H1 (cell line): ENCODE results near the gene RPGR. TPM values are rescaled to one million over a fixed set of nuclear protein-coding genes. Genes with fewer than 3 reads are reported as not detected.
A peak's percentile ranks its signal among the peaks of the same experiment; 100 is the strongest.

Experiments used
- CTCF ChIA-PET: fragments of 300-600 bp; sonication (Branson Sonifier 250); formaldehyde crosslinking; loops from one replicate; lab custom pipeline; 2021; ENCODE audit not compliant: partially characterized antibody; lab: Charles Lee
- POLR2A ChIA-PET: fragments of 300-600 bp; sonication (Branson Sonifier 250); formaldehyde crosslinking; loops from one replicate; lab custom pipeline; 2021; ENCODE audit warnings: inconsistent platforms; ENCODE audit not compliant: partially characterized antibody; lab: Charles Lee
- DNase-seq, 2 experiments: peaks; one replicate each; pipeline versions ENCODE4 v3.0.0 to v3.0.0-alpha.2; 2010 to 2022; ENCODE audit warnings: low spot score in 2 of 2, low read depth in 1 of 2, mixed read lengths in 1 of 2
- FAIRE-seq: peaks from 2 replicates; lab custom pipeline; 2011; peaks lifted over from hg19 to GRCh38; lab: Jason Lieb, UNC
- H2AFZ ChIP-seq: 2 replicates; pipeline ENCODE4 v1.8.1; 2012; ENCODE audit warnings: low read length, inconsistent platforms
- H2AK5ac ChIP-seq: 2 replicates; pipeline ENCODE4 v1.6.1; 2013; ENCODE audit warnings: low read depth, low read length
- H2BK120ac ChIP-seq: replicated peaks from 2 replicates; pipeline ENCODE3; 2013; ENCODE audit warnings: low read depth, low read length, inconsistent platforms
- H2BK12ac ChIP-seq: 2 replicates; pipeline ENCODE4 v1.6.1; 2013; ENCODE audit warnings: low read depth, low read length
- H2BK15ac ChIP-seq: 2 replicates; pipeline ENCODE4 v1.6.1; 2013; ENCODE audit warnings: low read length
- H2BK20ac ChIP-seq: 2 replicates; pipeline ENCODE4 v1.6.1; 2013; ENCODE audit warnings: low read length
- H2BK5ac ChIP-seq: 2 replicates; pipeline ENCODE4 v1.6.1; 2013; ENCODE audit warnings: low read depth, low read length
- H3K14ac ChIP-seq: 2 replicates; pipeline ENCODE4 v1.6.1; 2013; ENCODE audit warnings: inconsistent platforms; ENCODE audit not compliant: insufficient read length
- H3K18ac ChIP-seq: 2 replicates; pipeline ENCODE4 v1.6.1; 2013; ENCODE audit warnings: low read length; ENCODE audit errors: extremely low read depth
- H3K23ac ChIP-seq: 2 replicates; pipeline ENCODE4 v1.6.1; 2013; ENCODE audit warnings: inconsistent platforms; ENCODE audit not compliant: insufficient read length
- H3K23me2 ChIP-seq: 2 replicates; pipeline ENCODE4 v1.6.1; 2013; ENCODE audit warnings: low read depth, low read length
- H3K27ac ChIP-seq: 2 replicates; pipeline ENCODE4 v1.6.1; 2011; ENCODE audit warnings: low read depth, low read length, inconsistent platforms
- H3K27me3 ChIP-seq, 4 experiments: replicated peaks in 1 of 4; 1 replicate in 1 of 4; 2 replicates in 3 of 4; pipeline versions ENCODE4 v1.6.1 to v1.8.1; 2011 to 2013; ENCODE audit warnings: low read length in 3 of 4, mild to moderate bottlenecking in 3 of 4, inconsistent platforms in 2 of 4, mixed read lengths in 2 of 4, moderate library complexity in 1 of 4; ENCODE audit not compliant: control insufficient read depth in 3 of 4, insufficient read depth in 3 of 4; ENCODE audit errors: extremely low read depth in 1 of 4
- H3K36me3 ChIP-seq, 4 experiments: 2 replicates each; pipeline versions ENCODE4 v1.6.1 to v1.8.1; 2011 to 2013; ENCODE audit warnings: mild to moderate bottlenecking in 4 of 4, low read length in 3 of 4, moderate library complexity in 2 of 4, control low read depth in 1 of 4, inconsistent platforms in 1 of 4; ENCODE audit not compliant: insufficient read depth in 4 of 4, control insufficient read depth in 2 of 4
- H3K4ac ChIP-seq: replicated peaks from 2 replicates; pipeline ENCODE3; 2013; ENCODE audit warnings: low read length, low read depth, mixed read lengths, inconsistent platforms; ENCODE audit not compliant: insufficient read length
- H3K4me1 ChIP-seq, 4 experiments: replicated peaks in 1 of 4; 1 replicate in 1 of 4; 2 replicates in 3 of 4; pipeline versions ENCODE4 v1.6.1 to v1.8.1; 2011 to 2013; ENCODE audit warnings: low read length in 3 of 4, inconsistent platforms in 2 of 4, mixed read lengths in 1 of 4; ENCODE audit not compliant: insufficient read depth in 4 of 4, control insufficient read depth in 3 of 4
- H3K4me2 ChIP-seq, 2 experiments: 2 replicates each; pipeline versions ENCODE4 v1.6.1 to v1.8.1; 2011 to 2013; ENCODE audit warnings: low read depth in 2 of 2, low read length in 2 of 2, control low read depth in 1 of 2, inconsistent platforms in 1 of 2, mild to moderate bottlenecking in 1 of 2; ENCODE audit not compliant: insufficient read depth in 1 of 2
- H3K4me3 ChIP-seq, 4 experiments: fragments of 200-600, 300-600 bp in 1 of 4; sonication (generic), shearing (Covaris generic), sonication (Bioruptor Twin) in 1 of 4; 2 replicates each; pipeline versions ENCODE4 v1.5.1 to v1.8.1; 2011 to 2016; ENCODE audit warnings: low read length in 4 of 4, low read depth in 3 of 4, control low read depth in 2 of 4, inconsistent platforms in 2 of 4, mild to moderate bottlenecking in 2 of 4, mixed read lengths in 1 of 4, moderate library complexity in 1 of 4; ENCODE audit not compliant: insufficient read depth in 2 of 4; ENCODE audit errors: extremely low read depth in 1 of 4
- H3K56ac ChIP-seq: replicated peaks from 2 replicates; pipeline ENCODE3; 2013; ENCODE audit warnings: low read depth, mild to moderate bottlenecking, mixed read lengths, low read length, inconsistent platforms; ENCODE audit not compliant: insufficient read length
- H3K79me1 ChIP-seq: 2 replicates; pipeline ENCODE4 v1.6.1; 2013; ENCODE audit warnings: low read depth, low read length, control low read depth
- H3K79me2 ChIP-seq, 2 experiments: 2 replicates each; pipeline versions ENCODE4 v1.6.1 to v1.8.1; 2012 to 2013; ENCODE audit warnings: low read length in 2 of 2, mild to moderate bottlenecking in 2 of 2, inconsistent platforms in 1 of 2; ENCODE audit not compliant: insufficient read depth in 2 of 2, control insufficient read depth in 1 of 2
- H3K9ac ChIP-seq, 4 experiments: replicated peaks in 1 of 4; 1 replicate in 1 of 4; 2 replicates in 3 of 4; pipeline versions ENCODE4 v1.6.1 to v1.8.1; 2011 to 2013; ENCODE audit warnings: low read depth in 3 of 4, low read length in 3 of 4, control low read depth in 2 of 4, mild to moderate bottlenecking in 2 of 4, moderate library complexity in 2 of 4, inconsistent platforms in 1 of 4; ENCODE audit errors: extremely low read depth in 1 of 4
- H3K9me3 ChIP-seq, 2 experiments: 2 replicates each; pipeline versions ENCODE4 v1.6.1 to v1.8.1; 2012 to 2013; ENCODE audit warnings: mild to moderate bottlenecking in 2 of 2, moderate library complexity in 2 of 2, control low read depth in 1 of 2, inconsistent platforms in 1 of 2, low read depth in 1 of 2, low read length in 1 of 2, mixed read lengths in 1 of 2; ENCODE audit not compliant: insufficient read depth in 2 of 2
- H4K20me1 ChIP-seq, 2 experiments: replicated peaks in 1 of 2; 2 replicates each; pipeline versions ENCODE3 to v1.8.1; 2011 to 2013; ENCODE audit warnings: inconsistent platforms in 2 of 2, low read length in 2 of 2, mild to moderate bottlenecking in 1 of 2; ENCODE audit not compliant: insufficient read depth in 2 of 2, control insufficient read depth in 1 of 2
- H4K5ac ChIP-seq: 2 replicates; pipeline ENCODE4 v1.6.1; 2013; ENCODE audit warnings: low read length, low read depth, mixed read lengths, inconsistent platforms; ENCODE audit not compliant: insufficient read length
- H4K8ac ChIP-seq: 2 replicates; pipeline ENCODE4 v1.8.0; 2013; ENCODE audit warnings: mild to moderate bottlenecking, moderate library complexity, low read length, inconsistent platforms; ENCODE audit not compliant: insufficient read depth; ENCODE audit errors: extremely low read depth
- H4K91ac ChIP-seq: replicated peaks from 2 replicates; pipeline ENCODE3; 2013; ENCODE audit warnings: low read length, mixed read lengths, inconsistent platforms; ENCODE audit not compliant: insufficient read length
- JUN ChIP-seq: IDR thresholded peaks from 2 replicates; pipeline ENCODE4 v1.6.1; 2011; ENCODE audit warnings: low read depth, mild to moderate bottlenecking, improper control_type of control experiment, low read length
- KDM5A ChIP-seq: fragments of 200-600 bp; IDR thresholded peaks from 2 replicates; pipeline ENCODE4 v1.7.1; 2012; ENCODE audit warnings: mild to moderate bottlenecking, low read length, inconsistent platforms, mixed read lengths
- POLR2A ChIP-seq, 2 experiments: IDR thresholded peaks; 1 replicate in 1 of 2; 2 replicates in 1 of 2; pipeline ENCODE4 v1.6.1; 2011; ENCODE audit warnings: low read depth in 2 of 2, low read length in 2 of 2, mild to moderate bottlenecking in 2 of 2; ENCODE audit errors: control extremely low read depth in 1 of 2
- RNF2 ChIP-seq: fragments of 200-900, 300-1000 bp; sonication (generic); IDR thresholded peaks from 2 replicates; pipeline ENCODE4 v1.7.1; 2016; ENCODE audit warnings: borderline replicate concordance, low read depth, mild to moderate bottlenecking, antibody characterized with exemption, low read length; ENCODE audit not compliant: poor library complexity, severe bottlenecking; ENCODE audit errors: missing control alignments
- TCF12 ChIP-seq: IDR thresholded peaks from 2 replicates; pipeline ENCODE4 v1.6.1; 2011; ENCODE audit warnings: low read depth, mild to moderate bottlenecking, low read length
- WGBS, 2 experiments: shearing (Covaris generic) in 1 of 2; methylation state at CpG; one replicate each; pipeline versions ENCODE4 v1.1.6 to v1.1.7; 2013 to 2015; ENCODE audit warnings: low lambda C conversion rate in 2 of 2, mixed read lengths in 2 of 2, inconsistent platforms in 1 of 2, low coverage in 1 of 2, missing lambda C conversion rate in 1 of 2; ENCODE audit not compliant: insufficient replicate concordance in 2 of 2, insufficient coverage in 1 of 2, insufficient read length in 1 of 2; ENCODE audit errors: extremely low coverage in 1 of 2, missing lambda C conversion rate in 1 of 2; 5-methylcytosine and 5-hydroxymethylcytosine counted together
- polyA plus RNA-seq, 7 experiments: library from polyadenylated mRNA; depleted of rRNA in 3 of 7; stranded (reverse) in 5 of 7; unstranded in 2 of 7; fragments of >200 nt in 5 of 7; fragments of 200-250 nt in 2 of 7; gene quantifications; 1 replicate in 5 of 7; 2 replicates in 1 of 7; 4 replicates in 1 of 7; pipeline versions ENCODE4 v1.2.1 to v1.2.3, GENCODE V29; 2011 to 2013; ENCODE audit warnings: missing spikeins in 2 of 7, mixed read lengths in 2 of 7
- total RNA-seq: library from RNA; stranded (reverse); fragmentation: NEBNext Ultra II Directional; extraction: Animal tissue kit (Norgen Biotek cat#: 25700); gene quantifications from 2 replicates; pipeline ENCODE4 v1.2.1, GENCODE V29; 2021

RPGR gene
- total and polyA plus RNA-seq, 2 of the 8 experiments (the other 6 are each of a cell fraction or from before 2014, with no cell fraction given): 1.6 to 10.0 TPM

GRCh38 chrX:38233891-38234667 lies 93.2 kb downstream of the RPGR start:
- WGBS, 2 experiments: 58% methylated on average over 3 of the region's 3 CpGs; no CpG with 5 or more reads in 1 of the 2 experiments
- Histone ChIP-seq H3K14ac (no peak overlapping the region), H2BK15ac (no peak overlapping the region), H4K91ac (no peak overlapping the region), H3K4me1 (no peaks in the 10 kb centered on the region), H3K56ac (no peak overlapping the region), H3K23me2 (no peaks in the 10 kb centered on the region), H3K79me2 (no peaks in the 10 kb centered on the region), H3K36me3 (no peaks in the 10 kb centered on the region), H2BK20ac (no peak overlapping the region), H3K9me3 (no peaks in the 10 kb centered on the region), H2AFZ (peak overlapping the region; percentile 32; the same call in 1 of the 2 replicates), H4K20me1 (no peaks in the 10 kb centered on the region), H2BK120ac (no peak overlapping the region), H2BK12ac (no peak overlapping the region), H3K23ac (no peak overlapping the region), H4K8ac (no peak overlapping the region), H3K4ac (no peak overlapping the region), H3K79me1 (no peaks in the 10 kb centered on the region), H2BK5ac (no peak overlapping the region), H3K4me2 (peak overlapping the region in 1 of 2 experiments; percentile 2; a peak in 1 of 4 replicates), H4K5ac (no peak overlapping the region), H3K27me3 (no peaks in the 10 kb centered on the region), H3K27ac (no peak overlapping the region), H3K18ac (no peak overlapping the region), H2AK5ac (no peak overlapping the region), H3K9ac (no peak overlapping the region), H3K4me3 (no peak overlapping the region)
- no peak for FAIRE-seq
- ChIA-PET POLR2A (no interaction called here), CTCF (interaction anchor here (2.4 kb wide), 1 partner anchor 93 kb away, joined by 5 read pairs; the partner anchor contains the start of gene RPGR)
- TF ChIP-seq RNF2 (no peak), JUN (no peak), KDM5A (no peak), TCF12 (no peak), POLR2A (IDR thresholded peaks at IDR 0.05; ENCODE audit: control extremely low read depth in 1 of 2, low read depth in 2 of 2, low read length in 2 of 2) (no peak)
- DNase-seq: no peak
